Thoracic aorta (tissue), 2 donors: ENCODE data around the gene LRP1B. TPM values are rescaled to one million over a fixed set of nuclear protein-coding genes. Genes with fewer than 3 reads are reported as not detected.

ENCODE experiments used
- ATAC-seq: fragments of 150-250 bp; one replicate; pipeline ENCODE4 v1.8.0; 2017; ENCODE audit warnings: low read depth; ENCODE audit not compliant: insufficient number of reproducible peaks, low FRiP score
- DNase-seq: peaks from one replicate; pipeline ENCODE4 v3.0.0-alpha.2; 2020; ENCODE audit warnings: low spot score
- H3K27ac ChIP-seq, 2 donors: fragments of 200-600 bp; sonication (generic); 1 replicate in 1 of 2; 2 replicates in 1 of 2; pipeline ENCODE4 v1.5.1; 2016; ENCODE audit warnings: mild to moderate bottlenecking in 2 of 2, moderate library complexity in 2 of 2
- H3K27me3 ChIP-seq: fragments of 200-600 bp; sonication (generic); replicated peaks from 2 replicates; pipeline ENCODE4 v1.6.0; 2016; ENCODE audit warnings: mild to moderate bottlenecking; ENCODE audit not compliant: insufficient read depth
- H3K36me3 ChIP-seq: fragments of 200-600 bp; sonication (generic); one replicate; pipeline ENCODE4 v1.5.1; 2016
- H3K4me1 ChIP-seq, 2 donors: fragments of 200-600 bp; sonication (generic); 1 replicate in 1 of 2; 2 replicates in 1 of 2; pipeline versions ENCODE4 v1.5.1 to v1.6.0; 2016; ENCODE audit warnings: low read depth in 2 of 2, mild to moderate bottlenecking in 1 of 2; ENCODE audit not compliant: control insufficient read depth in 1 of 2
- H3K4me3 ChIP-seq: fragments of 200-600 bp; sonication (generic); 2 replicates; pipeline ENCODE4 v1.5.1; 2016; ENCODE audit warnings: mild to moderate bottlenecking
- H3K9me3 ChIP-seq: fragments of 200-600 bp; sonication (generic); 2 replicates; pipeline ENCODE4 v1.5.1; 2016
- CTCF ChIP-seq: fragments of 200-600 bp; sonication (generic); IDR thresholded peaks from one replicate; pipeline ENCODE4 v1.5.1; 2019; ENCODE audit warnings: antibody characterized with exemption
- total RNA-seq, 2 donors: library from RNA; depleted of rRNA; stranded (reverse); fragments of >200 nt; gene quantifications; one replicate each; pipeline versions ENCODE4 v1.1.0 to v1.2.3, GENCODE V29; 2016

LRP1B gene
- total RNA-seq, 2 donors from 2014 or later: 0.27 to 0.28 TPM

GRCh38 chr2:141676139-141676538 is 454.7 kb downstream of the LRP1B start:
- Histone ChIP-seq H3K27me3 (no peaks in the 10 kb centered on the region), H3K4me3 (no peak overlapping the region), H3K4me1 (no peaks in the 10 kb centered on the region), H3K9me3 (no peaks in the 10 kb centered on the region), H3K36me3 (no peaks in the 10 kb centered on the region), H3K27ac (no peak overlapping the region)
- no peak for ATAC-seq
- no peak for DNase-seq
- TF ChIP-seq CTCF: no peak

- DNase-seq (no peak), ATAC-seq (no peak)
- H3K4me1 ChIP-seq: no peaks in the 10 kb centered on the region
- no peak for TF ChIP-seq CTCF
- H3K4me3 ChIP-seq: no peak overlapping the region
- no peaks in the 10 kb centered on the region for H3K27me3 ChIP-seq
- H3K36me3 ChIP-seq: no peaks in the 10 kb centered on the region
- H3K27ac ChIP-seq: no peak overlapping the region
- no peaks in the 10 kb centered on the region for H3K9me3 ChIP-seq
These were observed 464.6 kb downstream of the LRP1B start for GRCh38 chr2:141666191-141666590.

GRCh38 chr2:141660232-141660631 is 470.6 kb downstream of the LRP1B start:
- DNase-seq (no peak), ATAC-seq (no peak)
- Histone ChIP-seq H3K9me3 (no peaks in the 10 kb centered on the region), H3K27me3 (no peaks in the 10 kb centered on the region), H3K4me1 (no peaks in the 10 kb centered on the region), H3K4me3 (no peak overlapping the region), H3K27ac (no peak overlapping the region), H3K36me3 (no peaks in the 10 kb centered on the region)
- TF ChIP-seq CTCF: no peak

- Histone ChIP-seq H3K4me1 (no peaks in the 10 kb centered on the region), H3K9me3 (no peaks in the 10 kb centered on the region), H3K4me3 (no peak overlapping the region), H3K27ac (no peak overlapping the region), H3K36me3 (no peaks in the 10 kb centered on the region), H3K27me3 (no peaks in the 10 kb centered on the region)
- DNase-seq (no peak), ATAC-seq (no peak)
- no peak for TF ChIP-seq CTCF
These were observed 476.5 kb downstream of the LRP1B start for GRCh38 chr2:141654311-141654710.

GRCh38 chr2:141653184-141653583 is 477.6 kb downstream of the LRP1B start:
- no peaks in the 10 kb centered on the region for H3K9me3 ChIP-seq

More at GRCh38 chr2:141653184-141653583, 477.6 kb downstream of the LRP1B start:
- ATAC-seq: no peak
- no peak overlapping the region for H3K4me3 ChIP-seq
- TF ChIP-seq CTCF: no peak
- H3K4me1 ChIP-seq: no peaks in the 10 kb centered on the region
- no peaks in the 10 kb centered on the region for H3K27me3 ChIP-seq
- H3K27ac ChIP-seq: no peak overlapping the region
- no peaks in the 10 kb centered on the region for H3K36me3 ChIP-seq
- no peak for DNase-seq
